Measurements from ENCODE around the gene KRT75.

KRT75 gene

GRCh38 chr12:52434081-52434733 is at the start of gene KRT75:
KRT75 (minus strand) TSS chr12:52434371; CDS start chr12:52434304, 67 bp downstream.
- H3K27me3 ChIP-seq (ENCODE audit: insufficient read depth, low read length), result no peaks in the 10 kb centered on the region
- no peak within 1 kb of the TSS for H2AFZ ChIP-seq (ENCODE audit: low read depth, low read length)
- no peaks in the 10 kb centered on the region for H3K4me1 ChIP-seq (ENCODE audit: insufficient read depth, low read length)
- H3K9me3 ChIP-seq (ENCODE audit: low read length), result no peaks in the 10 kb centered on the region
- H3K36me3 ChIP-seq (ENCODE audit: insufficient read depth, low read length), result no peaks in the 10 kb centered on the region
- H3K4me3 ChIP-seq (ENCODE audit: low read length), result no peak within 1 kb of the TSS

- Histone ChIP-seq H3K9me3 (ENCODE audit: low read length) (no peaks in the 10 kb centered on the region), H3K27me3 (ENCODE audit: insufficient read depth, low read length) (no peaks in the 10 kb centered on the region), H3K36me3 (ENCODE audit: insufficient read depth, low read length) (no peaks in the 10 kb centered on the region), H3K4me1 (ENCODE audit: insufficient read depth, low read length) (no peaks in the 10 kb centered on the region), H3K4me3 (ENCODE audit: low read length) (no peak overlapping the region), H2AFZ (ENCODE audit: low read depth, low read length) (no peak overlapping the region)
Measured at GRCh38 chr12:52480073-52480472, 45.9 kb upstream of the KRT75 start.

- Histone ChIP-seq H3K9me3 (ENCODE audit: low read length) (no peaks in the 10 kb centered on the region), H3K27me3 (ENCODE audit: insufficient read depth, low read length) (no peaks in the 10 kb centered on the region), H3K36me3 (ENCODE audit: insufficient read depth, low read length) (no peaks in the 10 kb centered on the region)
Measured at GRCh38 chr12:52477651-52478050, 43.5 kb upstream of the KRT75 start.

GRCh38 chr12:52474212-52474611 is 40.0 kb upstream of the KRT75 start:
- Histone ChIP-seq H3K4me3 (ENCODE audit: low read length) (no peak overlapping the region), H3K36me3 (ENCODE audit: insufficient read depth, low read length) (no peaks in the 10 kb centered on the region), H3K4me1 (ENCODE audit: insufficient read depth, low read length) (no peaks in the 10 kb centered on the region), H3K9me3 (ENCODE audit: low read length) (no peaks in the 10 kb centered on the region), H2AFZ (ENCODE audit: low read depth, low read length) (no peak overlapping the region), H3K27me3 (ENCODE audit: insufficient read depth, low read length) (no peaks in the 10 kb centered on the region)

More at GRCh38 chr12:52477651-52478050, 43.5 kb upstream of the KRT75 start:
- Histone ChIP-seq H2AFZ (ENCODE audit: low read depth, low read length) (no peak overlapping the region), H3K4me1 (ENCODE audit: insufficient read depth, low read length) (no peaks in the 10 kb centered on the region), H3K4me3 (ENCODE audit: low read length) (no peak overlapping the region)

GRCh38 chr12:52473768-52474167 is 39.6 kb upstream of the KRT75 start, which contains the start of gene KRT6C:
KRT6C (minus strand) TSS chr12:52473805; CDS start chr12:52473737, 68 bp downstream.
- H3K27me3 ChIP-seq (ENCODE audit: insufficient read depth, low read length), result peaks cover 2% of the 10 kb centered on the region
- no peak within 1 kb of the TSS for H3K4me3 ChIP-seq (ENCODE audit: low read length)
- H2AFZ ChIP-seq (ENCODE audit: low read depth, low read length), result no peak within 1 kb of the TSS
- H3K36me3 ChIP-seq (ENCODE audit: insufficient read depth, low read length), result no peaks in the 10 kb centered on the region
- no peaks in the 10 kb centered on the region for H3K9me3 ChIP-seq (ENCODE audit: low read length)
- H3K4me1 ChIP-seq (ENCODE audit: insufficient read depth, low read length), result no peaks in the 10 kb centered on the region

GRCh38 chr12:52469853-52470252 is 35.7 kb upstream of the KRT75 start:
- H3K9me3 ChIP-seq (ENCODE audit: low read length), result no peaks in the 10 kb centered on the region
- H3K36me3 ChIP-seq (ENCODE audit: insufficient read depth, low read length), result no peaks in the 10 kb centered on the region
- no peak overlapping the region for H2AFZ ChIP-seq (ENCODE audit: low read depth, low read length)
- H3K4me1 ChIP-seq (ENCODE audit: insufficient read depth, low read length), result no peaks in the 10 kb centered on the region
- peaks cover 3% of the 10 kb centered on the region for H3K27me3 ChIP-seq (ENCODE audit: insufficient read depth, low read length)
- no peak overlapping the region for H3K4me3 ChIP-seq (ENCODE audit: low read length)

- no peak overlapping the region for H2AFZ ChIP-seq (ENCODE audit: low read depth, low read length)
- no peaks in the 10 kb centered on the region for H3K4me1 ChIP-seq (ENCODE audit: insufficient read depth, low read length)
- no peaks in the 10 kb centered on the region for H3K36me3 ChIP-seq (ENCODE audit: insufficient read depth, low read length)
- no peak overlapping the region for H3K4me3 ChIP-seq (ENCODE audit: low read length)
- no peaks in the 10 kb centered on the region for H3K9me3 ChIP-seq (ENCODE audit: low read length)
- peaks cover 5% of the 10 kb centered on the region for H3K27me3 ChIP-seq (ENCODE audit: insufficient read depth, low read length)
Measured at GRCh38 chr12:52464897-52465296, 30.7 kb upstream of the KRT75 start.

- Histone ChIP-seq H3K36me3 (ENCODE audit: insufficient read depth, low read length) (no peaks in the 10 kb centered on the region), H3K27me3 (ENCODE audit: insufficient read depth, low read length) (peaks cover 2% of the 10 kb centered on the region), H3K9me3 (ENCODE audit: low read length) (no peaks in the 10 kb centered on the region), H3K4me3 (ENCODE audit: low read length) (no peak overlapping the region), H3K4me1 (ENCODE audit: insufficient read depth, low read length) (no peaks in the 10 kb centered on the region), H2AFZ (ENCODE audit: low read depth, low read length) (no peak overlapping the region)
Measured at GRCh38 chr12:52461693-52462092, 27.5 kb upstream of the KRT75 start.

GRCh38 chr12:52458861-52459260 is 24.7 kb upstream of the KRT75 start:
- H3K9me3 ChIP-seq (ENCODE audit: low read length), result no peaks in the 10 kb centered on the region
- no peaks in the 10 kb centered on the region for H3K36me3 ChIP-seq (ENCODE audit: insufficient read depth, low read length)
- no peak overlapping the region for H3K4me3 ChIP-seq (ENCODE audit: low read length)
- no peak overlapping the region for H2AFZ ChIP-seq (ENCODE audit: low read depth, low read length)
- H3K4me1 ChIP-seq (ENCODE audit: insufficient read depth, low read length), result peaks cover 6% of the 10 kb centered on the region
- peaks cover 6% of the 10 kb centered on the region for H3K27me3 ChIP-seq (ENCODE audit: insufficient read depth, low read length)

- Histone ChIP-seq H3K9me3 (ENCODE audit: low read length) (no peaks in the 10 kb centered on the region), H3K36me3 (ENCODE audit: insufficient read depth, low read length) (no peaks in the 10 kb centered on the region), H3K27me3 (ENCODE audit: insufficient read depth, low read length) (peaks cover 5% of the 10 kb centered on the region), H3K4me1 (ENCODE audit: insufficient read depth, low read length) (peaks cover 6% of the 10 kb centered on the region), H2AFZ (ENCODE audit: low read depth, low read length) (no peak overlapping the region), H3K4me3 (ENCODE audit: low read length) (no peak overlapping the region)
Measured at GRCh38 chr12:52455821-52456220, 21.6 kb upstream of the KRT75 start.

- Histone ChIP-seq H3K4me1 (ENCODE audit: insufficient read depth, low read length) (peaks cover 6% of the 10 kb centered on the region), H2AFZ (ENCODE audit: low read depth, low read length) (no peak overlapping the region), H3K9me3 (ENCODE audit: low read length) (no peaks in the 10 kb centered on the region), H3K4me3 (ENCODE audit: low read length) (no peak overlapping the region), H3K27me3 (ENCODE audit: insufficient read depth, low read length) (peaks cover 4% of the 10 kb centered on the region), H3K36me3 (ENCODE audit: insufficient read depth, low read length) (no peaks in the 10 kb centered on the region)
Measured at GRCh38 chr12:52454411-52455201, 20.4 kb upstream of the KRT75 start.

GRCh38 chr12:52452101-52452500 is 17.9 kb upstream of the KRT75 start, which contains the start of gene KRT6B:
KRT6B (minus strand) TSS chr12:52452146; CDS start chr12:52452078, 68 bp downstream.
- Histone ChIP-seq H2AFZ (ENCODE audit: low read depth, low read length) (no peak within 1 kb of the TSS), H3K36me3 (ENCODE audit: insufficient read depth, low read length) (no peaks in the 10 kb centered on the region), H3K9me3 (ENCODE audit: low read length) (no peaks in the 10 kb centered on the region), H3K4me3 (ENCODE audit: low read length) (no peak within 1 kb of the TSS), H3K27me3 (ENCODE audit: insufficient read depth, low read length) (peaks cover 4% of the 10 kb centered on the region), H3K4me1 (ENCODE audit: insufficient read depth, low read length) (peaks cover 6% of the 10 kb centered on the region)

GRCh38 chr12:52448228-52448627 is 14.1 kb upstream of the KRT75 start:
- Histone ChIP-seq H2AFZ (ENCODE audit: low read depth, low read length) (no peak overlapping the region), H3K4me3 (ENCODE audit: low read length) (no peak overlapping the region), H3K4me1 (ENCODE audit: insufficient read depth, low read length) (no peaks in the 10 kb centered on the region), H3K36me3 (ENCODE audit: insufficient read depth, low read length) (no peaks in the 10 kb centered on the region), H3K27me3 (ENCODE audit: insufficient read depth, low read length) (no peaks in the 10 kb centered on the region), H3K9me3 (ENCODE audit: low read length) (no peaks in the 10 kb centered on the region)

All from neuron (in vitro differentiated cells).